PC-9 (cell line): ENCODE results near the gene MLYCD.

Experiments
- EZH2 ChIP-seq: fragments of 200-600 bp; sonication (generic); IDR thresholded peaks from 2 replicates; pipeline ENCODE4 v1.8.0; 2017; ENCODE audit warnings: antibody characterized with exemption, low read depth
- TF ChIP-seq, protein P1 (sequence below): fragments of 200-600 bp; sonication (generic); conservative IDR thresholded peaks from 2 replicates; pipeline ENCODE4 v1.6.1; 2017; ENCODE audit warnings: mixed run types, antibody characterized with exemption, mild to moderate bottlenecking, moderate library complexity

DNA sequence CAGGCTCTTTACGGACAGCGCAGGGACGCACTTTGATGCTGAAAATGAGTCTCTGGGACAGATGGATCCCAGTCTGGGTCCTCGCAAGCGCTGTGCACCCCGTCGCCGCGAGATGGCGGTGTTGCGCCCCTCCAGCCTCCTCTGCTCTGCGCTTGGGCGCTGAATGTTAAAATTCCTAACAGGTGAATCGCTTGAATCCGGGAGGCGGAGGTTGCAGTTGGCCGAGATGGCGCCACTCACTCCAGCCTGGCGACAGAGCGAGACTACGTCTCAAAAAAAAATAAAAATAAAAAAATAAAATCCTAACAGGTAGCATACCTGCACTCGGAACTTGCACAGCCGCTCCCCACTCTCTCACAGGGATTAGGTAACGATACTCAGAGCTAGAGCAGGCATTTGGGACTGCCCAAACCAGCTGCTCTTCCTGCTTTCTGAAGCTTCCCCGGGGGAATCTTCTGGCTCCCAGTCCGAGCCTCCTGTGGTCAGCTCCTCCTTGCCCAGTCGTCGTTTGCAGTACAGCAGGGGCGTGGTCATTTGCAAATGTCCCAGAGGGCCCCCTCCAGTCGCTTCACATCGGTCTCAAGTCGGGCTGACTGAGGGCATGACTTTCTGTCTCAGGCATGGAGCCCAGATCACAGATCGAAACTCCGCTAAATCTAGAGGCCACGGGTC is 27.9 kb downstream of the MLYCD start:
- TF ChIP-seq, protein P1, sequence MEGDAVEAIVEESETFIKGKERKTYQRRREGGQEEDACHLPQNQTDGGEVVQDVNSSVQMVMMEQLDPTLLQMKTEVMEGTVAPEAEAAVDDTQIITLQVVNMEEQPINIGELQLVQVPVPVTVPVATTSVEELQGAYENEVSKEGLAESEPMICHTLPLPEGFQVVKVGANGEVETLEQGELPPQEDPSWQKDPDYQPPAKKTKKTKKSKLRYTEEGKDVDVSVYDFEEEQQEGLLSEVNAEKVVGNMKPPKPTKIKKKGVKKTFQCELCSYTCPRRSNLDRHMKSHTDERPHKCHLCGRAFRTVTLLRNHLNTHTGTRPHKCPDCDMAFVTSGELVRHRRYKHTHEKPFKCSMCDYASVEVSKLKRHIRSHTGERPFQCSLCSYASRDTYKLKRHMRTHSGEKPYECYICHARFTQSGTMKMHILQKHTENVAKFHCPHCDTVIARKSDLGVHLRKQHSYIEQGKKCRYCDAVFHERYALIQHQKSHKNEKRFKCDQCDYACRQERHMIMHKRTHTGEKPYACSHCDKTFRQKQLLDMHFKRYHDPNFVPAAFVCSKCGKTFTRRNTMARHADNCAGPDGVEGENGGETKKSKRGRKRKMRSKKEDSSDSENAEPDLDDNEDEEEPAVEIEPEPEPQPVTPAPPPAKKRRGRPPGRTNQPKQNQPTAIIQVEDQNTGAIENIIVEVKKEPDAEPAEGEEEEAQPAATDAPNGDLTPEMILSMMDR, result peak; percentile 86
- TF ChIP-seq EZH2, result no peak
